GM21360 (cell line): ENCODE results near the gene APP.
A peak's percentile ranks its signal among the peaks of the same experiment; 100 is the strongest.

Source experiments
- ATAC-seq: cut with Tn5 transposase; IDR thresholded peaks from one replicate; pipeline ENCODE4 v1.9.1; 2021; ENCODE audit warnings: mild to moderate bottlenecking, moderate library complexity; ENCODE audit not compliant: unreplicated experiment

APP gene

GRCh38 chr21:25988738-25989137 lies 181.8 kb downstream of the APP start:
- no peak for ATAC-seq

- ATAC-seq, result no peak
Measured at GRCh38 chr21:25987531-25987930, 183.0 kb downstream of the APP start.

- ATAC-seq, result no peak
Measured at GRCh38 chr21:25986928-25987327, 183.6 kb downstream of the APP start.

GRCh38 chr21:25985990-25986389 lies 184.6 kb downstream of the APP start:
- ATAC-seq, result no peak

- ATAC-seq, result no peak
Measured at GRCh38 chr21:25984538-25984937, 186.0 kb downstream of the APP start.

- ATAC-seq, result no peak
Measured at GRCh38 chr21:25983745-25984144, 186.8 kb downstream of the APP start.

GRCh38 chr21:25980710-25981109 lies 189.9 kb downstream of the APP start:
- no peak for ATAC-seq

GRCh38 chr21:25979845-25980616 lies 190.5 kb downstream of the APP start:
- ATAC-seq, result no peak

GRCh38 chr21:25977068-25977611 lies 193.4 kb downstream of the APP start:
- ATAC-seq, result no peak

- ATAC-seq, result no peak
Measured at GRCh38 chr21:25974964-25975363, 195.6 kb downstream of the APP start.

- ATAC-seq, result no peak
Measured at GRCh38 chr21:25970254-25970930, 200.2 kb downstream of the APP start.

GRCh38 chr21:25967901-25968438 lies 202.6 kb downstream of the APP start:
- peak; percentile 41 for ATAC-seq

- ATAC-seq, result peak; percentile 97
Measured at GRCh38 chr21:25967181-25967900, 203.2 kb downstream of the APP start.

GRCh38 chr21:25965951-25966707 lies 204.4 kb downstream of the APP start:
- no peak for ATAC-seq

- ATAC-seq, result no peak
Measured at GRCh38 chr21:25964926-25965325, 205.6 kb downstream of the APP start.

- ATAC-seq, result no peak
Measured at GRCh38 chr21:25964015-25964414, 206.6 kb downstream of the APP start.

GRCh38 chr21:25963181-25963580 lies 207.4 kb downstream of the APP start:
- no peak for ATAC-seq

GRCh38 chr21:25961042-25961441 lies 209.5 kb downstream of the APP start:
- ATAC-seq, result no peak

GRCh38 chr21:25960402-25960801 lies 210.2 kb downstream of the APP start:
- ATAC-seq, result no peak

- no peak for ATAC-seq
Measured at GRCh38 chr21:25959799-25960198, 210.8 kb downstream of the APP start.
